Activated T-helper 9 cell treated with anti-CD3 and anti-CD28 coated beads, Interleukin-2, amount 50 U/mL, for 16 hours (primary cell): Measurements from ENCODE around the gene THRSP.
"Not testable (repeated sequence)": the region's sequence is repeated elsewhere in the genome, so short reads cannot be mapped to it uniquely, and the experiment has no call there.

Experiments
- DNase-seq: peaks from one replicate; pipeline ENCODE4 v3.0.0-alpha.2; 2020; ENCODE audit warnings: low read depth

THRSP gene

GRCh38 chr11:78039391-78039918 lies 24.2 kb upstream of the THRSP start:
- no peak for DNase-seq

- DNase-seq, result no peak
Measured at GRCh38 chr11:78039919-78040671, 23.6 kb upstream of the THRSP start.

- no peak for DNase-seq
Measured at GRCh38 chr11:78040691-78041379, 22.8 kb upstream of the THRSP start.

GRCh38 chr11:78041380-78041719 lies 22.3 kb upstream of the THRSP start:
- DNase-seq, result not testable (repeated sequence)

DNA sequence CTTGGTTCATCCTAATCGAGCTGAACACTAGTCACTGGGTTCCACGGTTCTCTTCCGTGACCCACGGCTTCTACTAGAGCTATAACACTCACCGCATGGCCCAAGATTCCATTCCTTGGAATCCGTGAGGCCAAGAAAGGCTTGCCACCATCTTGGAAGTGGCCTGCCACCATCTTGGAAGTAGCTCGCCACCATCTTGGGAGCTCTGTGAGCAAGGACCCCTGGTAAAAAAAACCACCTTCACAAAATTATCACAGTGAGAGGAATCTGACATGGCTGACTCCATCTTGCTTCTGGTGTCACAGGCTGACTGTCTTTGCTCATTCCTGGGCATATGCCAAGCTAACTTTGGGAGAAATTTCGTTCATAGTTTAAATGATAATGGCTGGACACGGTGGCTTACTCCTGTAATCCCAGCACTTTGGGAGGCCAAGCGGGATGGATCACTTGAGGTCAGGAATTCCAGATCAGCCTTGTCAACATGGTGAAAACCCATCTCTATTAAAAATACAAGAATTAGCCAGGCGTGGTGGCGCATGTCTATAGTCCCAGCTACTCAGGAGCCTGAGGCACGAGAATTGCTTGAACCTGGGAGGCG lies 21.7 kb upstream of the THRSP start:
- DNase-seq, result no peak

DNA sequence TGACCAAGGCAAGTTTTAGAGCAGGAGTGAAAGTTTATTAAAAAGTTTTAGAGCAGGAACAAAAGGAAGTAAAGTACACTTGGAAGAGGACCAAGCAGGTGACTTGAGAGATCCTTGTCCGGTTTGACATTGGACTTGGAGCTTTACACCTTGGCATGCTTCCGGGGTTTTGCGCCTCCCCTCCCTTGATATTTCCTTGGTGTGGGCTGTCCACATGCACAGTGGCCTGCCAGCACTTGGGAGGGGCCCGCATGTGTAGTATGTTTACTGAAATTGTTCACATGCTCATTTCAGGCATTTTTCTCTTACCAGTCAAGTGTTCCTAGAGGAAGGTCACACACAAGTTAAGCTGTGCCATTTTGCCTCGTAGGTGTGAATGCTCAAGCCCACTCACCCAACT lies 19.0 kb upstream of the THRSP start:
- DNase-seq, result no peak

- peak; percentile 69 for DNase-seq
Measured at GRCh38 chr11:78045851-78046485, 17.7 kb upstream of the THRSP start.

DNA sequence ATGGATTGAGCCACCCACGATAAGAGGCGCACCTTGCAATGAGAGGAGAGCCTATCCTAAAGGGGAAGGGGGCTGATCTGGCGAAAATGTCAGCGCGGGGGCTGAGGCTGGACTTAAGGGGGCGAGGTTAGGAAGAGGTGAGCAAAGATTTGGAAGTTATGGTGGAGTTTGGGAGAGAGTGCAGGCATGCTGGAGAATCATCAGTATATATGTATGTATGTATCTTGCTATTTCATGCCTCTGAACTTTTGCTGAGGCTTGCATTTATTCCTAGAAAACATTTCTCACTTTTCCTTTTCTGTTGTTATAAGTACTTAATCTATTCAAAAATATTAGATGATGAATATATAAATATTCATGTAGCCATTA lies 17.2 kb upstream of the THRSP start:
- no peak for DNase-seq

- no peak for DNase-seq
Measured at GRCh38 chr11:78048561-78048960, 15.1 kb upstream of the THRSP start.

GRCh38 chr11:78049348-78049747 lies 14.3 kb upstream of the THRSP start:
- DNase-seq, result no peak

DNA sequence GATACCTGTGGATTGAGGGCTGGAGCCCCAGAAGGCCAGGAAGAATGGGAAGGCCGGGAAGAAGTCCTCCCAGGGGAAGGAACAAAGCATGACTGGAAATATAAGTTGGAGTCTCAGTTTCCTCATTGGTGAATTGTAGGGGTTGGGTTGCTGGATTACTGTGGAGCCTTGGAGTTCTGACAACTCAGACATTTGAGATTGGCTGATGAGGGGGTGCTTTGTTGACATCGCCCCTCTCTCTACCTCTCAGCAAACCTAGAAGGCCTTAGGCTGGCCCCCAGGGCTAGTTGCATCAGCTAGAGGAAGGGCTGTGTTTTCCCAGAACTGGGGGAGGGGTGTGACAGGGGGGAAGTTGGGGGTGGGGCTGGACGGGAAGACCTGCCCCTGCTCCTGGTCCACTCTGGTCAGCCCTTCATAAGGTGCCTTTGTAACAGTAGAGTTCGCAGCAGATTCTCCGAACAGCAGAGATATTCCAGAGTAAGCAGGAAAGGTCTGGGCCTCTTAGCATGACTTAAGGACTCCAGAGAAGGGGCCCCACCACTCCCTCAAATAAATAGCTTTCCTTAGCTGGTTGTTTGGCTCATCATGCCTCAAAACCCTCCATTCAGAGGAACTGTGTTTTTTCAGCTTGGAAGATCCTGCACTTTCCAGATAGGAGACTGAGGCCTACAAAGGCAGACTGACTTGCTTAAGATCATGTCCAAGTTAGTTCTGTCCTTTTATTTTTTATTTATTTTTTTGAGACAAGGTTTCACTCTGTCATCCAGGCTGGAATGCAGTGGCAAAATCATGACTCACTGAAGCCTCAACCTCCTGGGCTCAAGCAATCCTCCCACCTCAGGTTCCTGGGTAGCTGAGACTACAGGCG lies 12.5 kb upstream of the THRSP start:
- no peak for DNase-seq

DNA sequence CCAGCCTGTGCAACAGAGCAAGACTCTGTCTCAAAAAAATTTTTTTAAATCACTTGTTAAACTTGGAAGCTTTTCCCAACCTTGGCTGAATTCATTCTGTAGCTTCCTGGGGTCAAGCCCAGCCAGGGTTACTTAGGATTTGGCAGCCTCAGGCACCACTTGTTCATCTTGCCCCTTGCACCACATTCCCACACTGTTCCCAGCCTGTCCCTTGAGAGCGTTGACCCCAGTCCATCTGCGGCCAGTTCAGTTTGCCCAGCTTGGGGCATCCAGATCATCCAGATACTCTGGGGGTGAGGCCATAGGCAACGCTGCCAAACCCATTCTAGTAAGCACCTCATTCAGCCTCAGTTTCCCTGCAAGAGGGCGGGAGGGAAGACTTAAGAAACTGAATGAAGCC lies 8.7 kb upstream of the THRSP start:
- no peak for DNase-seq

DNA sequence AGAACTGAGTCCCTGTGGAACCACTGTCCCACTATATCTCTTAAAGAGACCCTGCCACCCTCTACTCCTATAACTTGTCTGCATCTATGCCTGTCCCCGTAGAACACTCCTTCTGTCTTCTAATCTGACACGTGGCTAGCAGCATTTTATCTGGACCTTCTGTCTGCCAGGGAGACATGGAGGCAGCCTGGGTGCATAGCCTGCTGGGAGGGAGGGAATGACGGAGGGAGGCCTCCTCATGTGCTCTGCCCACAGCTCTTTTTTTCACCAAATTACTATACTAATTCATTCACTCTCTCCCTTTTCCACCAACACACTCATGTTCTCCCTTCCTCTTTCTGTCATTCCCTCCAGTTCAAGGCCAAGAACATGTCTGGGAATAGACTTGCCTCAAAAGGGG lies 7.6 kb upstream of the THRSP start:
- DNase-seq, result no peak

- no peak for DNase-seq
Measured at GRCh38 chr11:78057462-78058055, 6.1 kb upstream of the THRSP start.

GRCh38 chr11:78059749-78060328 lies 3.8 kb upstream of the THRSP start:
- DNase-seq, result not testable (repeated sequence)

DNA sequence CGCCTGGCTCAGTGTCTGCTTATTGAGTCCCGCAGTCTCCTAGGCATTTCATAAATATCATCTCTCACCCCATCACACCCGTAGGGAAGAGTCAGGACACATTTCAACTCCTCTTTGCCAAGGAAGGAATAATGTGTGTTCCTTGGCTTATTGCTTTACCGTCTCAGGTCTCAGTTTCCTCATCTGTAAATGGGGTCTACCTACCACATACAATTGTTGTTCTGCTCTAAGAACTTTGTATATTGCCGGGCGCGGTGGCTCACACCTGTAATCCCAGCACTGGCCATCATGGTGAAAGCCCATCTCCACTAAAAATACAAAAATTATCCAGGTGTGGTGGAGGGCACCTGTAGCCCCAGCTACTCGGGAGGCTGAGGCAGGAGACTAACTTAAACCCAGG lies 3.1 kb upstream of the THRSP start:
- no peak for DNase-seq

DNA sequence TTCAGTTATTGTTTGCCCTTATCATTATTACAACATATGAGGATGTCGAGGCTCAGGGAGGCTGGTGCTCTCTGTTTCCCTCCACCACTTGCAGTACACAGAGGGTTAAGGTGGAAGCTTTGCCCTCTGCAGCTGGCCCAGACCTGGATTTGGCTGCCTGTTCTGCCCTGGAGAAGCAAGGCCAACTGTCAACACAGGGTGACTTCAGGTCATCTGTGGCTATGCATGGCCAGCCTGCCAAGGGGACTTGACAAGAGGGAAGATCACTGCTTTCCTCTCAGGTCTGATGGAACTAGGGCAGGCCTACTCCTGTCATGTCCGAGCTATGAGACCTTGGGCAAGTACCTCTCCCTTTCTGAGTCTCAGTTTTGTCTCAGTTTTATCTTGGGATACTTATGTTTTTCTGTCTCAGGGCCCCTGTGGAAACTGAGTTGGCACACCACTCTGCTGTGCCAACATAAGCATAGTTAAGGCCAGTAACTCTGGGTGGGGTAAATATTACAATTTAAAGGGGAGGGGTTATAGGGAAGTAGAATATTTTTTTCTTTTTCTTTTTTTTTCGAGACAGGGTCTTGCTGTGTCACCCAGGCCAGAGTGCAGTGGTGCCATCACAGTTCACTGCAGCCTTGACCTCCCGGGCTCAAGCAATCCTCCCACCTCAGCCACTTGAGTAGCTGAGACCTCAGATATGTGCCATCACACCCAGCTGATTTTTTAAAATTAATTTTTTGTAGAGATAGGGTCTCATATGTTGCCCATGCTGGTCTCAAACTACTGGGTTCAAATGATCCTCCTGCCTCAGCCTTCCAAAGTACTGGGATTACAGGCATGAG lies 2.4 kb upstream of the THRSP start:
- no peak for DNase-seq

- no peak for DNase-seq
Measured at GRCh38 chr11:78061921-78062311, 1.7 kb upstream of the THRSP start.

DNA sequence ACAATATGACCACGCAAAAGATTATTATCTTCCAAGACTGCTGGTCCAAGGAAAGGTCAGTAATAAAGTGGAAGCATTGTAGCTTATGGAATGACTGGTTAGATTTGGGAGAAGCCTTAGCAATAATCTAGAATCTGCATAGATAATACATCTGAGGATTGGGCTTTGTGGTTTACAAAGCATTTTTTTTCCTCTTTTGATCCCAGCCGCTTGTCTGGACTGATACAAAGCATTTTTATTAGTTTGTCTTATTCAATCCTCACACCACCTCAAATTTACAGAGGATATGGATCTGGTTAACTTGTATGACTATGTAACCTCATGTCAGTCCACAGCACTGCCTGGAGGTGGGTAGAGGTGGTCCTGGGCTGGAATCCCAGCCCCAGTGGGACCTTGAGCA lies 990 bp upstream of the THRSP start:
- no peak for DNase-seq

DNA sequence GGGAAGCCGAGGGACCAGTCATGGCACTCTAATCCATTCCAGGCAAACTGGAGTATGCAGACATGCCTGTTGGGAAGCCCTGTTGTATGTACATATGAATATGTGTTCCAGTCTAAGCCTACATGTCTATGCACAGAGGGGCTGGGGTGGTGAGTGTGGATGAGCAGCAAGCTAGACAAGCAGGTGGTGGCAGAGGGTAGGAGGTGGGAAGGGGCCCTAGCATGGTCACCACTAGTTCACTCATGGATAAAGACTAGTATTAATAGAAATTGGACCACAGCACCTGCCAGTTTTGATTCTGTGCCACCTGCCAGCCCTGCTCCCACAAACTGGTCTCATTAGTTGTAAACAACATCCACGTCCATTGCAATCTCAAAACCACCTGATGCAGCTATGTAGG lies 1.5 kb downstream of the THRSP start:
- no peak for DNase-seq
